HG02973 (cell line): Measurements from ENCODE around the gene FCHO2.

Experiments
- ATAC-seq: cut with Tn5 transposase; IDR thresholded peaks from one replicate; pipeline ENCODE4 v1.9.1; 2021; ENCODE audit warnings: moderate library complexity; ENCODE audit not compliant: unreplicated experiment

Gene FCHO2

DNA sequence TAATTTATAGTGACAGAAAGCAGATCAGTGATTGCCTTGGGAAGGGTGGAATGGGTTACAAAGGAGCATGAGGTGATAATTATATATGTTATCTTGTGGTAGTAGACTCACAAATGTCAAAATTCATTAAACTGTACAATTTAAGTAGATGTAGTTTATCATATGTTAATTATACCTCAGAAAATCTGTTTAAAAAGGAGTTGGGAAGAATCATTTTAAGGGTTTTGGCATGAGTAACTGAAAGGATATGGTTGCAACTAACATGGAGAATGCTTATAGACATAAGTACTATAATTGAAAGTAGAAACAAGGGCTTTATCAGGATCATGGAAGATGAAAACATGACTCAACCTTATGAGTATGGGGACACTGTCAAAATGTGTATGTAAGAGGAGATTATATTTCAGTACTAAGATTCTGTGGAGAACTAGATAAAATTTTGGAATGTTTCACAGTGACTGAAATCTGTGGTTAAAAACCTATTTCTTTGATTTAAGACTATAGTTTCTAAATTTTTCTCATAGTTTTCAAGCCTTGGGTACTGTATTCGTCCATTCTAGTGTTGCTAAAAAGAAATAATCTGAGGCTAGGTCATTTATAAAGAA is 73.3 kb downstream of the FCHO2 start:
- ATAC-seq: no peak

- no peak for ATAC-seq
Observed at GRCh38 chr5:73030531-73030930, 74.7 kb downstream of the FCHO2 start.

GRCh38 chr5:73030995-73031394 is 75.2 kb downstream of the FCHO2 start:
- no peak for ATAC-seq

GRCh38 chr5:73031839-73032238 is 76.0 kb downstream of the FCHO2 start:
- ATAC-seq: no peak

DNA sequence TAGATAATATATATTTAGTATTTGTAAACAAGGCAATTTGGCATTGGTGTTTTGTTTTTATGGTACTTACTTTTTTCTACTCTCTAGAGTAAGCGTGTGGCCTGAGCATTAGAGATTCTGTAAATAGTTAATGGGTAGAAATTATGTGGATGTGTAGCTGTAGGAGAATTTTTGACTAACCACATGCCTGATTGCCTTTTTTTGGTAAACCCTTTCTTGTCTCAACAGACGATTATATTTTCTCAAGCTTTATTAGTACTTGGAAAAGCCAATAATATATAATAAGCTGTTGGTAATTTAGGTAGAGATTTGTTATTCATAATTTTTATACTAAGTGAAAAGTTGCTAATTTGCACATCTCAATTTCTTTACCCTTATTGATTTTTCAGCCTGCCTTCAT is 76.8 kb downstream of the FCHO2 start:
- ATAC-seq: no peak

- ATAC-seq: no peak
Observed at GRCh38 chr5:73037545-73037944, 81.7 kb downstream of the FCHO2 start.

DNA sequence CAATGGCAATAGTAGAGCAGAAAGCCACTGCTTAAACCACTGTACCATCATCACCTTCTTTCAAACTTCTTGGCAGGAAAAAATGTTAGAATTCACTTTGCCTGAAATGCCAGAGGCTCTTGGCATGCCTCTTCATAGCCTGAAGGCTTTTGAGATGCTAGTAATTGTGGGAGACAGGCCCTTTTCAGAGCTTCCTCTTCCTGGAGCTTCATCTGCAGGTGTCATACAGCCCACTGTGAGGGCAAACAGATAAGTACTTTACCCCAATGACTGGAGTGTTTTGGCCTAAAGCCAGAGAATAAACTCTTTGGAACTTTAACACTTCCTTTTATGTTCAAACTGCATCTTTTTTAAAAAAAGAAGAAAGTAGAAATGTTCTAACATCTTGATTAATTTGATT is 83.2 kb downstream of the FCHO2 start:
- ATAC-seq: no peak

DNA sequence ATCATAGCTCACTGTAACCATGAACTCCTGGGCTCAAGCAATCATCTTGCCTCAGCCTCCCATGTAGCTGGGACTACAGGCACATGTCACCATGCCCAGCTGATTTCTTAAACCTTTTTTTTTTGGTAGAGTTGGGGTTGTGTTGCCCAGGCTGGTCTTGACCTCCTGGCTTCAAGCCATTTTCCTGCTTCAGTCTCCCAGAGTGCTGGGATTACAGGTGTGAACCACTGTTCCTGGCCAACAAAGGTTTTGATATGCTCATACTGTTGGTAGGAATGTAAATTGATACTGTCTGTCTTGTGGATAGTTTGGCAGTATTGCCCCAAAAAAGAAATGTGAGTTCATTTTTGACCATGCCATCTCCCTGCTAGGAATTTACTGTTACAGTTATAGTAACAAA is 87.2 kb downstream of the FCHO2 start:
- ATAC-seq: no peak

DNA sequence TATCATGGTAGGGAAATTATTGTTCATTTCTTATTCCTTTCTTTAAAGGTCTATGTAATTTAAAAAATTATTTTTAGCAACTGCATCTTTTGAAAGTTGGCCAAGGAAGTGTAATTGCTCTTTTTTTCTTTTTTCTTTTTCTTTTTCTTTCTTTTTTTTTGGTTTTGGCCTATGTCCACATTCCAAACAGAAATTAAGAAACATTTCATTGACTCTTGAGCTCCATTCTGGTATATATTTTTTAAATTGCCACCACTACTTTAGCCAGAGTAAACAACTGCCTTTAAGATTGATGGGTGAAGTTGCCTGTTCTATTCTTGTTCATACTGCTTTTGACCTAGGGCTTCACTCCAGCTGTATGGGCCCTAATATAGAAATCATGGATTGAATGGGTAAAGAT is 88.7 kb downstream of the FCHO2 start:
- no peak for ATAC-seq

DNA sequence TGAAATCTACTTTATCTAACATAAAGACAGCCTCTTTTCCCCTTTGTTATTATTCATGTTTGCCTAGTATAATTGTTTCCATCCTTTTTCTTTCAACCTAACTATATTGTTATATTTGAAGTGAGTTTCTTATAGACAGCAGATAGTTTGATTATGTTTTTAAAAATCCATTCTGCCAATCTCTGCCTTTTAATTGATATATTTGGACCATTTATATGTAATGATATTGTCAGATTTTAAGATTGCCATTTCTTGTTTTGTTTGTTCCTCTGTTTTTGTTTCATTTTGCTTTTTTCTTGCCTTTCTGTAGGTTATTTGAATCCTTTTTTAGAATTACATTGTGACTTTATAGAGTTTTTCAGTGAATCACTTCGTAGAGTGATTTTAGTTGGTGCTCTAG is 89.8 kb downstream of the FCHO2 start:
- ATAC-seq: no peak

- no peak for ATAC-seq
Observed at GRCh38 chr5:73061593-73061992, 105.8 kb downstream of the FCHO2 start.

DNA sequence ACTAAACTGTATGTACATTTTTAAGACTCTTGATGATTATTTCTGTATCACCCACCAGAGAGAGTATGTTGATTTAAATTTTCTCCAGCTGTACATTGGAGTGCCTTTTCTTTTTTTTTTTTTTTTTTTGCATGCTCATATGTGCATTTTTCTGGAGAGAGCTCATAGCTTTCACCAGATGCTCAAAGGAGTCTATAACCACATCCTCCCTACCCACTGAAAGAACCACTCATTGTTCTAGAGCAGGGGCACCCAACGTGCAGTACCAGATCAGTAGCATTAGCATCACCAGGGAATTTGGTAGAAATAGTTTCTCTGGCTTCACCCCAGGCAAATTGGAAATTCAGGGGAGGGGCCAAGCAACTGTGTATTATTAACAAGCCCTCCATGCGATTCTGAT is 110.6 kb downstream of the FCHO2 start:
- no peak for ATAC-seq

DNA sequence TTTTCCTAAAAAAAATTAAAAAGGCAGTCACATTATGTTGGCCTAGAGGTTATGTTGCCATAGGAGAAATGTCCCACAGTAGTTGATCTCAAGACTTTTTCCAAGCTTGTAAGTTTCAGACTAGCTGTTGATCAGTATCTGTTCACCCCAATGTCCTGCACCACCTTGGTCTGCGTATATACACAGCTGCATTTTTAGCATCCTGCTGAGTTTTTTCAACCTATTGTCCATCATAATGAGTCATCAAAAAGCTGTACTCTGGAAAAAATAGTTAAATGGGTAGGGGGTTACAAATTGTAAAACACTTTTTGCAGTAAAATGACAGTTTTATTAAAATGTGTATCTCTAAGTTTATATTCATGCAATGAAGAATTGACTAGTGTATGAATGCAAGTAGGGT is 111.4 kb downstream of the FCHO2 start:
- no peak for ATAC-seq

- no peak for ATAC-seq
Observed at GRCh38 chr5:73081093-73081492, 125.3 kb downstream of the FCHO2 start.

DNA sequence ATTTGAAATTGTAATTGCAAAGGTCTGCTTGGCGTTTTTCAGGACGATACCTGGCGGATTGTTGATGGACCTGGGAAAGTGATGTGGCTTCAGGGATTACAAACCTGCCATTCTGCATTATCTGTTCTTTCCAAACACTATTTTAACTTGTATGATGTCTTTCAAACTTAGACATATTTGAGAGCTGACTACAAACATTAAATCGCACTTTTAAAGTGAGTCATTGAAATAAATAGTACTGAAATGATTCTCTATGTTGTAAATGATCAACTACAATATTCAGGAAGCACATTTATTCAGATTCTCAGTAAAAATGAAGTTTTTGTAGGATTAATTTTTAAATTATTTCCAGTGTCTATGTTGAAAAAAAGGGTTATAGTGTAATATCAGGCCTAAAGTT is 132.2 kb downstream of the FCHO2 start:
- ATAC-seq: no peak

DNA sequence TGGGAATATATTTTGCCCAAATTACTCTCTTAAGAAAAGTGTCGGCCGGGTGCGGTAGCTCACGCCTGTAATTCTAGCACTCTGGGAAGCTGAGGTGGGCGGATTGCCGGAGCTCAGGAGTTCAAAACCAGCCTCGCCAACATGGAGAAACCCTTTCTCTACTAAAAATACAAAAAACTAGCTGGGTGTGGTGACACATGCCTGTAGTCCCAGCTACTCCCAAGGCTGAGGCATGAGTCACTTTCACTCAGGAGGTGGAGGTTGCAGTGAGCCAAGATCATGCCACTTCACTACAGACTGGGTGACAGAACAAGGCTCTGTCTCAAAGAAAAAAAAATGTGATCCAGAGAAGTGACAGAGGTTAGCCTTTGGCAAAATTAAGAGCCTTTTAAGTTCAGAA is 138.1 kb downstream of the FCHO2 start:
- ATAC-seq: no peak

DNA sequence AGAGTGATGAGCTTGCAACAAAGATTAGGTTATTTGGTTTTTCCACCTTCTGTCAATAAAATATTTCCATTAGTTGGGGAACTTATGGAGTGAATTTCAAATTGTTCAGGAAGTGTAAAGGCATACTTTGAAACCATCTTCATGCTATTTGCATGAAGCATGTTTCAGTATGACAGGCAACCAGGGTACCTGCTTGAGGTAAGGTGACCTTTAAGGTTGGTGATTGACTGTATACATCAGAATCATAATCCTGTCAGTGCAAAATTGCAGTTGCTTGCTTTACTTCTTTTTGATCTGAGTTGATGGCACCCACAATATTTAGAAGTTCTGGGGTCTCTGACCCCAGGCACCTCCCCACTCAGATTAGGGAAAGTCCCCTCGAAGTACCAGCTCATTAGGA is 138.6 kb downstream of the FCHO2 start:
- no peak for ATAC-seq

DNA sequence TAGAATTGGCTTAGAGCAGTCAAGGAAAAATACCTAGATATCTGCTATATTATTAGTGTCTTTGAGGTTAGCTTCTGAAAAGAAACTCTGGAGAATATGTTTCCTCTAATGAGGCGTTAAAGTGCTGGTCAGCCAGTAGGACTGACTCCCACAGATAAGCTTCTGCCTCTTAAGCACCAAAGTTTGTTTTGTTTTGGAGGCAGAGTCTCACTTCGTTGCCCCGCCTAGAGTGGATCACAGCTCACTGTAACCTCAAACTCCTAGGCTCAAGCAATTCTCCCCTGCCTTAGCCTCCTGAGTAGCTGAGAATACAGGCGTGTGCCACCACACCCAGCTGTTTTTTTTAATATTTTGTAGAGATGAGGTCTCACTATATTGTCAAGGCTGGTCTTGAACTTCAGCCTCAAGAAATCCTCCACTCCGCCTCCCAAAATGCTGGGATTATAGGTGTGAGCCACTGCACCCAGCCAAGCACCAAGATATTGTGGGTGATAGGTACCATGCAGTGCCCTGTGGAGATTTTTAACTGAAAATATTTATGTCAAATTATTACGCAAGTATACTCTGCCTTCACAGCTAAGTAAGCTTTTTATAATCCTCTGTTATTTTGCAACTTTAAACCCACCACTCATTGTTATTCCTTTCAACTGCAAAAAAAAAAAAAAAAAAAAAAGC is 139.9 kb downstream of the FCHO2 start:
- no peak for ATAC-seq

GRCh38 chr5:73096239-73096575 is 140.4 kb downstream of the FCHO2 start:
- ATAC-seq: no peak

DNA sequence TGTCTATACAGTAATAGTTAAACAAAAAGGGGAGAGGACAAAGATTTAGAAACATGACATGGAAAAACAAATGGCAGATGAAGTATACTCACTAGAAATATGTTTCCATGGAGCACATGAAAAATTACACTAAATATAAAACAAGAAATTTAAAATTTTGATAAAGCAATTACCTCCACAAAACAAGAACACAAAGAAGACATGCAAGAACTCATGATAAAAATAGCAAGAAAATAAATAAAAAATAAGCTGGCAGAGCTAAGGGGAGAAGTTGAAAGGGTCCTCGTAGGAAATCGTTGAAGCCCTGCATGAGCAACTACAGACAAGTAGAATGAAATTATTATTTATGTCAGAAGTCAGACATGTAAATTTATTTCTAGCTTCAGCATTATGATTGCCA is 141.9 kb downstream of the FCHO2 start:
- no peak for ATAC-seq

DNA sequence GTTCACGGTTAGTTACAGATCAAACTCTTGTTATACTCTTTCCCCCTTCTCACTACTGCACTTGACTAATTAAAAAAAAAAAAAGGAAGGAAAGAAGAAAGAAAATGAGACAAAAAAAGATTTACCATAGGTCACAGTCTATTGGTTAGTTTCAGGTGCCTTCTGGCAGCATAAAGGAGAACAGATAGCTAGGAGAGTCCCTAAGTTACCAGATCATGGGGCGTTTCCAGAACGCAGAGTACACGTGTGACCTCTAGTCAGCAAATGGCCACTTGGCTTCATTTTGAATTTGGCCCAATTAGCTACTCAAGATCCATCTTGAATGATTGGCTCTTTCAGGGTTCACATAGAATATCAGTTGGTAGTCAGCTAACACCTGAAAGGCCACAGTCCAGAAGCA is 144.3 kb downstream of the FCHO2 start:
- ATAC-seq: no peak

DNA sequence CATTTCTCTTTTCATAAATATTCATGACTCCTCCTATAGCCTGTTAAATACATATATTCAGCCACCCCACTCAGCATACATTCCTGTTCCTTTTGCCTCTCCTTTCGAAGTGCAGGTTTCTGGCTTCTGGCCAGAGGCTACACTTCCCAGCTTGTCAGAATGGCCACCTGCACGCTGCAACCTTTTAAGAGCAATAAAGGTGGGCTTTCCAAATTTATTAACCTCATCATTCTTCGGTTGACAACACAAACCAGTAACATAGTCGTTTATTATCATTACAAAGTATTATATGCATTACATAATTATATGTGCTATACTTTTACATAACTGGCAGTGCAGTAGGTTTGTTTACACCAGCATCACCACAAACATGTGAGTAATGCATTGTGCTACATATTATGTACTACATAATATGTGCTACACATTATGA is 148.0 kb downstream of the FCHO2 start:
- no peak for ATAC-seq

GRCh38 chr5:73104326-73104725 is 148.5 kb downstream of the FCHO2 start:
- no peak for ATAC-seq
